ENCODE data around the gene C8G. TPM values are rescaled to one million over a fixed set of nuclear protein-coding genes. Genes with fewer than 3 reads are reported as not detected.

C8G gene
- under 1 TPM in 1 of 2 donors, not detected in 1; under 0.01 TPM for total RNA-seq

DNA sequence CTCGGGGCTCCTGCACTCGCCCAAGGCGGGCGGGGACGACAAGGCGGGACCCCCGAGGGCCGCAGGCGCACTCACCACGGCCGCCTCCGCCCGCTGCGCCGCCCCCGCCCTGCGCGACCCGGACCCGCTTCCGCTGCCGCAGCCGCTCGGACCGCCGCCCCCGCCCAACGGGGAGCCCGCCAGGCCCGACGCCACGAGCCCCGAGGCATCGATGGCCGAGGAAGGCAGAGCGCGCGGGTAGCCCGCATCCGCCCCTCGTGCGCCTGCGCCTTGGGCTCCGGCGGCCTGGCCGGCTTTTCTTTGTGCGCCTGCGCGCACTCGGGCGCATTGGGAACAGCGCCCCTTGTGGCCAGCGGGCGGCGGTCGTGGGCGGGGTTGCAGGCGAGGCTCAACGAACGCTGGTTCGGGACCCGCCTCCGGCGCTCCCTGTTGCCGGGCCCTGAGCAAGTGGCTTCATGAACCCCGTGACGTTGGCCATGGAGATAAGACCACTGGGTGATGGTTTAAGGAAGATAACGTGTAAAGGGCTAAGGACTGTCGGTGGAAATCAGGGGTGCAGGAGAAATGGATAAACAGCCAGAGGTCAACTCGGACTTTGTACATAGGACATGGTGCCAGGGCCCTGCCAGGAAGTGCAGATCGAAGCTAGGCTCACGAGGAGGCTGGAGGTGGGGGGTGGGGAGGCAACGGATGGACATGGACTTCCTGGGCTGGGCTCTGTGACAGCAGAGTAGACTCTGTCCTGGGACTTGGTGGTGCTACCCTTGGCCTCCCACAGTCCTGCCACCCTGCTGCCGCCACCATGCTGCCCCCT lies at the start of gene C8G, which contains the start of gene FBXW5:
TSS of gene C8G (plus strand) at position 725 of the 814 bp plus-strand sequence. CDS start at position 803, 78 bp downstream.
TSS of gene FBXW5 (minus strand) at position 220 of the 814 bp plus-strand sequence. CDS start 655 bp downstream, outside the sequence.

GRCh38 chr9:136951541-136952320 lies 6.7 kb downstream of the C8G start, which contains the start of gene LCN12:
TSS of gene LCN12 (plus strand) at chr9:136952273. CDS start at chr9:136952328, 55 bp downstream.

DNA sequence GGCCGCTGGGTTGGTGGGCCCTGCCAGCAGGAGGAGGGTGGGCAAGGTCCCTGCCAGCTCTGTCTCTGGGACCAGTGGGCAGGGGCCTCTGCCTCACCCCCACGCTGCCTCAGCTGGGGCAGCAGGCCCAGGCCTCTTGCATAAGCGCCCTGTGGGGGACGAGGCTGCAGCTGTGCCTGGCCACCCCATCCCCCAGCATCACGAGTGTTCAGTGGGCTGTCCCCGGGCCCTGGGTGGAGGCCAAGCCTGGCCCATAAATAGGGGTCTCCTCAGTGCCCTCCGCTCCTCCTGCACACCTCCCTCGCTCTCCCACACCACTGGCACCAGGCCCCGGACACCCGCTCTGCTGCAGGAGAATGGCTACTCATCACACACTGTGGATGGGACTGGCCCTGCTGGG lies 32.2 kb downstream of the C8G start, which contains the start of gene PTGDS:
TSS of gene PTGDS (plus strand) at position 282 of the 400 bp plus-strand sequence. CDS start at position 357, 75 bp downstream.

DNA sequence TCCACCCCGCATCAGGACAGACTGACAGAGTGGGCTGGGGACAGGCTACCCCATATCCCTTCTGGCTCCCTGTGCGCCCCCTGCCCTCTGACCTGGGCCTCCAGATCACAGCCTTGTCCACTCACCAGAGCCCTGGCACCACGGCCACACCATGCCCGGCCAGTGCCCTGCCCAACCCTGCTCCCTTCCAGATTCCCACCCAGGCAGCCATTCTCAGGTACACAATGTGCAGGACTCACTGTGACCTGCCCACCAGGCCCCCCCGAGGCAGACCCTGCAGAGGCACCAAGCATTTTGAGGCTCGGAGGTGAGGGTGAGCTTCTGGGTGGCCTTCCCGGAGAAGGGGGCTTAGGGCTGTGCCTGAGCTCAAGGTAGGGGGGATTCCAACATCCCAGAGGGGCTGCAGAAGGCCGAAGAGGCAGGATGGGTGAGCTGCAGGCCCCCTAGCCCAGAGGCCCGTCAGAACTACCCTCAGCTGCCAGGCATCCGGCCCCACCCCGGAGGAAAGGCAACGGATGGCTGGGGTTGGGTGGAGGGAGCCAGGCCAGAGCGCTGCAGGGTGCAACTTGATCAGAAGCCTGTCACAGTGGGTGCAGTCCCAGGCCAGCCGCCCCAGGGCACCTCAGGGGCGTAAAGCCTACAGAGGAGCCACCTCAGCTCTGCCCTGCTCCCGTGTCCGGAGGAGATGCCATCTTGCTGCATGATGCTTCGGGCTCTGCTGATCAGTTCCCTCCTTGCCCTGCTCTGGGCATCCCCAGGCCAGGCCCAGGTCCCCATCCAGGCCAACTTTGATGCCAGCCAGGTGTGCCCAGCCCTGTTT lies 37.4 kb downstream of the C8G start, which contains the start of gene LCNL1:
TSS of gene LCNL1 (plus strand) at position 762 of the 820 bp plus-strand sequence. CDS start 594 bp downstream, outside the sequence.

DNA sequence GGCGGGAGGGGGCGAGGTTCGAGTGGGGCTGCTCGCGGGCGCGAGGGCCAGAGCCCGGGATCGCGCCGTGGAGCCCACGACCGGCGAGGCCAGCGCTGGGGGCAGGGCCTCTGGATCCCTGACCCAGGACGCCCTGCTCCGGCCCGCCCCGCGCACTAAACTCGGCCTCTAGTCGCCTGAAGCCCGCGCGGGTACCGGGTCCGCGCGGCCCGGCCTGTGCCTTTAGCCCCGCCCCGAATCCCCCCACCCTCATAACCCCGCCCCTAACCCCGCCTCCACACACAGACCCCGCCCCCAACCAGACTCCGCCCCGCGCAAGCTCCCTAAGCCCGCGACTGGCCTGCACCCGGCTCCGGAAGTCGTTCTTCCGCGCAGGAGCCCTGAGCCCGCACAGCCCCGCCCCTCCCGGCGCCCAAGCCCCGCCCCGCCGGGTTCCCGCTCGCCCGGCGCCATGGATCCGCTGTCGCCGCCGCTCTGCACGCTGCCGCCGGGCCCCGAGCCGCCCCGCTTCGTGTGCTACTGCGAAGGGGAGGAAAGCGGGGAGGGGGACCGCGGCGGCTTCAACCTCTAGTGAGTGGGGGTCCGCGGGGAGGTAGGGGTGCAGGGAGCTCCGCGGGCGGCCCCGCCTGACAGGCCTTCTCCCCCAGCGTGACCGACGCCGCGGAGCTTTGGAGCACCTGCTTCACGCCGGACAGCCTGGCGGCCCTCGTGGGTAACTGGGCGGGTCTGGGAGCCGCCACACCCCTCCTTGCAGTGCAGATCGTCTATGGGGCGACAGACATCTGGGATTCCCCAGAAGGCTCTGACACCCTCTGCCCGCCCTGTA lies 47.2 kb downstream of the C8G start, which contains the start of gene PAXX:
TSS of gene PAXX (plus strand) at position 430 of the 826 bp plus-strand sequence. CDS start at position 452, 22 bp downstream.

Other genes with a start within 250 kb of the C8G start
- 10 to 100 TPM in 1 of 2 donors, 1 to 10 TPM in 1; 8.6 to 11.7 TPM for gene DIPK1B, start 232.7 kb upstream of the C8G start, total RNA-seq
- not detected for gene LCN10, start 202.3 kb upstream of the C8G start, total RNA-seq
- gene LCN6, start 196.7 kb upstream of the C8G start, total RNA-seq, result not detected
- gene LCN8, start 187.0 kb upstream of the C8G start, total RNA-seq, result not detected
- not detected for gene LCN15, start 180.7 kb upstream of the C8G start, total RNA-seq
- gene TMEM141, start 153.9 kb upstream of the C8G start, total RNA-seq, result 10 to 100 TPM; 42.3 to 55.4 TPM
- gene CCDC183, start 148.9 kb upstream of the C8G start, total RNA-seq, result under 1 TPM; 0.67 to 0.69 TPM
- 100 to 1,000 TPM in 1 of 2 donors, 10 to 100 TPM in 1; 84.3 to 100 TPM for gene RABL6, start 137.3 kb upstream of the C8G start, total RNA-seq
- gene AJM1, start 102.8 kb upstream of the C8G start, total RNA-seq, result under 1 TPM; 0.33 to 0.34 TPM
- 10 to 100 TPM; 40.0 to 51.6 TPM for gene PHPT1, start 95.8 kb upstream of the C8G start, total RNA-seq
- under 1 TPM; 0.67 to 0.69 TPM for gene MAMDC4, start 92.9 kb upstream of the C8G start, total RNA-seq
- gene EDF1, start 78.9 kb upstream of the C8G start, total RNA-seq, result 100 to 1,000 TPM; 181 to 217 TPM
- 10 to 100 TPM; 18.9 to 27.3 TPM for gene TRAF2, start 58.7 kb upstream of the C8G start, total RNA-seq
- 100 to 1,000 TPM; 140 to 142 TPM for gene FBXW5, start 505 bp upstream of the C8G start, total RNA-seq
- gene LCN12, start 7.0 kb downstream of the C8G start, total RNA-seq, result not detected
- not detected for gene PTGDS, start 32.3 kb downstream of the C8G start, total RNA-seq
- gene LCNL1, start 37.8 kb downstream of the C8G start, total RNA-seq, result not detected
- gene PAXX, start 47.2 kb downstream of the C8G start, total RNA-seq, result 10 to 100 TPM; 15.1 to 20.6 TPM
- not detected for gene CLIC3, start 51.3 kb downstream of the C8G start, total RNA-seq
- 10 to 100 TPM in 1 of 2 donors, 1 to 10 TPM in 1; 6.0 to 15.5 TPM for gene ABCA2, start 83.0 kb downstream of the C8G start, total RNA-seq
- gene FUT7, start 86.8 kb downstream of the C8G start, total RNA-seq, result not detected
- gene NPDC1, start 100.9 kb downstream of the C8G start, total RNA-seq, result 1 to 10 TPM; 4.8 to 5.7 TPM
- not detected for gene ENTPD2, start 108.8 kb downstream of the C8G start, total RNA-seq
- 10 to 100 TPM in 1 of 2 donors, 1 to 10 TPM in 1; 5.5 to 12.0 TPM for gene SAPCD2, start 125.3 kb downstream of the C8G start, total RNA-seq
- 10 to 100 TPM; 27.0 to 34.4 TPM for gene UAP1L1, start 132.3 kb downstream of the C8G start, total RNA-seq
- gene MAN1B1, start 141.7 kb downstream of the C8G start, total RNA-seq, result 10 to 100 TPM; 44.3 to 55.7 TPM
- 100 to 1,000 TPM in 1 of 2 donors, 10 to 100 TPM in 1; 90.9 to 110 TPM for gene DPP7, start 169.5 kb downstream of the C8G start, total RNA-seq
- gene GRIN1, start 193.9 kb downstream of the C8G start, total RNA-seq, result not detected
- gene LRRC26, start 224.8 kb downstream of the C8G start, total RNA-seq, result not detected
- not detected for gene TMEM210, start 226.8 kb downstream of the C8G start, total RNA-seq
- gene ANAPC2, start 243.3 kb downstream of the C8G start, total RNA-seq, result 10 to 100 TPM; 20.6 to 25.6 TPM
- 100 to 1,000 TPM in 1 of 2 donors, 10 to 100 TPM in 1; 70.2 to 109 TPM for gene SSNA1, start 243.4 kb downstream of the C8G start, total RNA-seq